ENCODE results near the gene MRPS31.
"Not testable (repeated sequence)": the region's sequence is repeated elsewhere in the genome, so short reads cannot be mapped to it uniquely, and the experiment has no call there.

The MRPS31 gene

GRCh38 chr13:40762849-40763248 is 8.1 kb downstream of the MRPS31 start:
- DNase-seq (ENCODE audit: low spot score) = peak; percentile 48

GRCh38 chr13:40758811-40759210 is 12.2 kb downstream of the MRPS31 start:
- DNase-seq (ENCODE audit: low spot score) = no peak

GRCh38 chr13:40756042-40756441 is 14.9 kb downstream of the MRPS31 start:
- no peak for DNase-seq (ENCODE audit: low spot score)

- DNase-seq (ENCODE audit: low spot score) = no peak
Observed at GRCh38 chr13:40755082-40755700, 15.8 kb downstream of the MRPS31 start.

GRCh38 chr13:40749327-40749726 is 21.7 kb downstream of the MRPS31 start:
- no peak for DNase-seq (ENCODE audit: low spot score)

GRCh38 chr13:40735232-40735548 is 35.8 kb downstream of the MRPS31 start:
- DNase-seq (ENCODE audit: low spot score) = not testable (repeated sequence)

- DNase-seq (ENCODE audit: low spot score) = not testable (repeated sequence)
Observed at GRCh38 chr13:40734536-40735231, 36.3 kb downstream of the MRPS31 start.

GRCh38 chr13:40732658-40733057 is 38.3 kb downstream of the MRPS31 start:
- no peak for DNase-seq (ENCODE audit: low spot score)

GRCh38 chr13:40728595-40728994 is 42.4 kb downstream of the MRPS31 start:
- no peak for DNase-seq (ENCODE audit: low spot score)

- not testable (repeated sequence) for DNase-seq (ENCODE audit: low spot score)
Observed at GRCh38 chr13:40714433-40714832, 56.6 kb downstream of the MRPS31 start.

GRCh38 chr13:40706439-40706838 is 64.6 kb downstream of the MRPS31 start:
- no peak for DNase-seq (ENCODE audit: low spot score)

- no peak for DNase-seq (ENCODE audit: low spot score)
Observed at GRCh38 chr13:40697711-40698110, 73.3 kb downstream of the MRPS31 start.

GRCh38 chr13:40694426-40694825 is 76.6 kb downstream of the MRPS31 start:
- DNase-seq (ENCODE audit: low spot score) = no peak

- DNase-seq (ENCODE audit: low spot score) = no peak
Observed at GRCh38 chr13:40692946-40693345, 78.0 kb downstream of the MRPS31 start.

- no peak for DNase-seq (ENCODE audit: low spot score)
Observed at GRCh38 chr13:40688781-40689180, 82.2 kb downstream of the MRPS31 start.

- DNase-seq (ENCODE audit: low spot score) = peak; percentile 47
Observed at GRCh38 chr13:40682449-40683240, 88.3 kb downstream of the MRPS31 start.

- DNase-seq (ENCODE audit: low spot score) = no peak
Observed at GRCh38 chr13:40681341-40682146, 89.4 kb downstream of the MRPS31 start.

- DNase-seq (ENCODE audit: low spot score) = no peak
Observed at GRCh38 chr13:40680659-40681323, 90.2 kb downstream of the MRPS31 start.

GRCh38 chr13:40679480-40679985 is 91.5 kb downstream of the MRPS31 start:
- no peak for DNase-seq (ENCODE audit: low spot score)

All from GM03348 (cell line).